SH-SY5Y (cell line): ENCODE data around the gene PDE11A.

ENCODE experiments used
- GATA2 ChIP-seq: IDR thresholded peaks from 2 replicates; pipeline ENCODE4 v1.6.1; 2011; ENCODE audit warnings: mild to moderate bottlenecking, low read depth, low read length
- GATA3 ChIP-seq: IDR thresholded peaks from 2 replicates; pipeline ENCODE4 v1.6.1; 2011; ENCODE audit warnings: low read depth, mild to moderate bottlenecking, low read length, moderate library complexity

GRCh38 chr2:177669625-177670330 lies 402.8 kb downstream of the PDE11A start:
- TF ChIP-seq GATA2 (no peak), GATA3 (no peak)
